Dermis microvascular lymphatic vessel endothelial cell (primary cell): ENCODE data around the gene RUVBL2. TPM values are rescaled to one million over a fixed set of nuclear protein-coding genes. Genes with fewer than 3 reads are reported as not detected.

Experiments
- DNase-seq, 2 donors: peaks; one replicate each; pipeline versions ENCODE4 v3.0.0 to v3.0.0-alpha.2; 2010; ENCODE audit warnings: low read depth in 2 of 2
- total RNA-seq: library from RNA; depleted of rRNA; stranded (reverse); fragments of >200 nt; gene quantifications from 2 replicates; pipeline ENCODE4 v1.2.1, GENCODE V29; 2014

RUVBL2 gene
- 139 and 197 TPM in 2 replicates for total RNA-seq

DNA sequence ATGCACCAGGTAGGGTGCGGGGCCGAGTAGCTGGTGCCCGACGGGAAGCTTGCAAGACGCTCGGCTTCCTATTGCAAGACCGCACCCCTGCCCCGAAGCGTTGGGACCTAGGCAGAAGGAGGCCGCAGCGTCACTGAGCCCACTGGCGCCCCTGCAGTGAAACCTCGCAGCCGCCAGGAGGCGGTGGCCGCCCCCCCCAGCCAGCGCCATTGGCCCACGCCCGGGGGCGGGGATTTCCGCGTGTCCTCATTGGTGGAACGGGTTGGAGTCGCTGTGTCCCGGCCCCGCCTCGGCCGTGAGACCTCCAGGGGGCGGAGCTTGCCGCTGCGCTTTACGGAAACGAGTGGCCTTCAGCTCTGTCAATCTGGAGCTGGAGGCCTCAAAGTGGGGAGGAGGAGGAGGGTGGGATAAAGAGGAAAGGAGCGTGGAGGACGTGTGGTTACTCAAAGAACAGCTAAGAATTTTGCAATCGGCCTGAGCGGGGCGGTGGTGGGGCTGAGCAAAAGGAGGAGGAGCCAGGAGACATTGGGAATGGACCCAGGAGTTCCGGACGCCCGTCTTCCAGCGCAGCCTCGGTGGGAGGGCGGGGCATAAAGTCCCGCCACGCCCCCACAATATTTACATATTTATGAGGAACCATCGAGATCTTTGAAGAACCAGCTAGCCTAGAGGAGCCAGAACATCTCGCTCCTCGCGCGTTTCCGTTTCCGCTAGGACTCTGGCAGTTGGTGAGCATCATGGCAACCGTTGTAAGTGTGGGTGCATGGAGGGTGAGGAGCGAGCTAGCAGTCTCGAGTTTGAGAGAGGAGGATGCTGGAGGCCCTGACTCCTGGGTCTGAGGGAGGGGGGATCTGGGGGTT lies at the start of gene RUVBL2, which contains the start of gene GYS1:
TSS of gene RUVBL2 (plus strand) at position 713 of the 860 bp plus-strand sequence. CDS start at position 738, 25 bp downstream.
TSS of gene GYS1 (minus strand) at position 135 of the 860 bp plus-strand sequence. CDS start 197 bp downstream, outside the sequence.
- peak; percentile 97 to 99 for DNase-seq

- DNase-seq: no peak
Observed at GRCh38 chr19:48945415-48945814, 48.3 kb upstream of the RUVBL2 start.

DNA sequence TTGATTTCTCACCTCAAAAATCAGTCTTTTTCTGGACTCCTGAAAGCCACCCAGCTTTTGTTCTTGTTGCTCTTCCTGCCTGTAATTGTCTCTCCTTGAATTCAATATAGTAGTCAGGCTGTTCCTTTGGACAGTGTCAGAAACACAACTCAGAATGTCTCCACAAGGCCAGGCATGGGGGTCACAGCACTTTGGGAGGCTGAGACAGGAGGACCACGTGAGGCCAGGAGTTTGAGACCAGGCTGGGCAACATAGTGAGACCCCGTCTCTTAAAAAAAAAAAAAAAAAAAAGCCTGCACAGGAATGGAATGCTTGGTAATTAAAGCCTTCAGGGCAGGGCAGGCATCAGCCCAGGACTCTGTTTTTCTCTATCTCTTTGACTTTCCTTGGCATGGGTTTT lies 47.9 kb upstream of the RUVBL2 start:
- DNase-seq: no peak

DNA sequence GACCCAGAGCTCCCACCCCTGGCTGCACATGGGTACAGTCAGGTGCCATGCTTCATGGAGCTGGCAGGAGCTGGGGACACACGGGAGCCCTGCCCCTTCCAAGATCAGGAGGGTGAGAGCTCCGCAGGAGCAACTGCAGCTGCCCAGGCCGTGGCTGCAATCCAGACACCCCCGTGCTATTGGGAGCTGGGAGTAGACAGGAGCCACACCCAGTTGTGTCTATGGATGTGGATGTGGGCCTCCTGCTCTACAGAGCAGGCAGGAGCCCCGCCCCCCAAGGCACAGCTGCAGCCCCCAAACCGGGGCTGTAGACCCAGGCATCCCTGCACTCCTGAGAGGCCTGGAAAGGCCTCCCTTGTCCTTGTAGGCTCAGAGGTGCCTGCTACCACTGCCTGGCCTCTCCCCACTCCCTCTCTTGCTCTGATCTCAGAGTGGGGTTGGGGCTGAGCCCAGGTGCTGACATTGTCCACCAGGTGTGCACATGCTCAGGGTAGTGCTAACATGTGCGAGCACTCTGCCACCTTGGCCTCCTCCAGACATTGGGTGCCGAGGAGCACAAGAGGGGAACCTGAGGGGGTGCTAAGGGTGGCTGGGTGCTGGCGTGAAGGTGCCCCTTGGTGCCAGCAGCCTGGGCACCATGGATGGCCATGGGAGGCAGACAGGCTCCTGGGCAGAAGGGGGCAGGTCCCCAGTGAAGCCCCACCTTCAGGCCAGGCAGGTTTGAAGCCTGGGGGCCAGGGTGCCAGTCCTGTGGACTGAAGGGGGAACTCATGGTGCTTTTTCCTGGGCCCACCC lies 47.0 kb upstream of the RUVBL2 start:
- no peak for DNase-seq

GRCh38 chr19:48947258-48947542 lies 46.5 kb upstream of the RUVBL2 start:
- DNase-seq: no peak

DNA sequence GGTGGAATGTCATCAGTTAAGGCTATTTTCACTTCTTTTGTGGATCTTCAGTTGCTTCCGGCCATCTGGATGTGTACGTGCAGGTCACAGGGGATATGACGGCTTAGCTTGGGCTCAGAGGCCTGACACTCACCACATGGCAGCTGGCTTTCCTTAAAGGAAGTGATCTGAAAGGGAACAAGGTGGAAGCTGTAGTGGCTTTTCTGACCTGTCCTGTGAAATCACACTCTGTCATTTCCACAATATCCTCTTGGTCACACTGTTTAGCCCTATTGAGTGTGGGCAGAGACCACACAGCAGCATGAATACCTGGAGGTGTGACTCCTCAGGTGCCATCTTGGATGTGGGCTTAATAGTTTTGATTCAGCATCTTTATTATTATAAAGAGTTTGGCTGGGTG lies 43.5 kb upstream of the RUVBL2 start:
- DNase-seq: peak; percentile 33 to 71

DNA sequence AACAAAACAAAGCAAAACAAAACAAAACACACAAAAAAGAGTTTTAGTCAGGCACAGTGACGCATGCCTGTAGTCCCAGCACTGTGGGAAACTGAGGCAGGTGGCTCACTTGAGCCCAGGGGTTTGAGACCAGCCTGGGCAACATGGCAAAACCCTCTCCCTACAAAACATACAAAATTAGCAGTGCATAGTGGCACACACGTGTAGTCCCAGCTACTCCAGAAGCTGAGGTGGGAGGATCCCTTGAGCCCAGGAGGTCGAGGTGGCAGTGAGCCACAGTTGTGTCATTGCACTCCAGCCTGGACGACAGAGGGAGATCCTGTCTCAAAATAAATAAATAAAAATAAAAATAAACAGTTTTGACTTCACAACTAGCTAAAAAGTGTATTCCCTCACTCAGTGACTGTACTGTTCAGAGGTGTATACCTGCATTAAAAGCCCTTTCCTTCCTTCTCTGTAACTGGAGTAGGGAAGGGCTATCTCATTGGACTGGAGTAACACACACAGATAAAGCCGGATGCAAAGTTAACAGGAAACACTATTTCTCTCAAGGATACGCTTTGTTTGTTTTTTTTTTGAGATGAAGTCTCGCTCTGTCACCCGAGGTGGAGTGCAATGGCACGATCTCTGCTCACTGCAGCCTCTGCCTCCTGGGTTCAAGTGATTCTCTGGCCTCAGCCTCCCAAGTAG lies 42.7 kb upstream of the RUVBL2 start:
- no peak for DNase-seq

- no peak for DNase-seq
Observed at GRCh38 chr19:48953141-48953540, 40.5 kb upstream of the RUVBL2 start.

GRCh38 chr19:48953990-48954594 lies 39.6 kb upstream of the RUVBL2 start:
- DNase-seq: no peak

DNA sequence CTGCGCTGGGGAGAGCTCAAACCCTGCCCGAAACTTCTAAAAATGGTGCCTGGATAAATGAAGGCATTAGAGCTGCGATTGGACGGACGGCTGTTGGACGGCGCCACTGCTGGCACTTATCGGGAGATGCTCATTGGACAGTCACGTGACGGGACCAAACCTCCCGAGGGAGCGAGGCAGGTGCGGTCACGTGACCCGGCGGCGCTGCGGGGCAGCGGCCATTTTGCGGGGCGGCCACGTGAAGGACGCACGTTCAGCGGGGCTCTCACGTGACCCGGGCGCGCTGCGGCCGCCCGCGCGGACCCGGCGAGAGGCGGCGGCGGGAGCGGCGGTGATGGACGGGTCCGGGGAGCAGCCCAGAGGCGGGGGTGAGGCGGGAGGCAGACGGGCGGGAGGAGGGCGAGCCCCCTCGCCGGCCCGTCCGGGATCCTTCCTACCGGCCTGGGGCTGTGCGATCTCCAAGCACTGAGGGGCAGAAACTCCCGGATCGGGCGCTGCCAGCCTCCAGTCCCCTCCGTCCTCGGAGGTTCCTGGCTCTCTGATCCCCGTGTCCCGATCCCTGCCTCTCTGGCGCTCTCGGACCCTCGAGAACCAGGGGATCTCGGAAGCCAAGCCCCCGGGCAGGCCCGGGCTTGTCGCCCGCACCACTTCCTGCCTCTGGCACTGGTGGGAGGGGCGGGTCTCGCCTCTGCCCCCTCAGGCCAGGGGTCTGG lies 38.9 kb upstream of the RUVBL2 start, which contains the start of gene BAX:
TSS of gene BAX (plus strand) at position 281 of the 713 bp plus-strand sequence. CDS start at position 335, 54 bp downstream.
- peak; percentile 94 to 96 for DNase-seq

DNA sequence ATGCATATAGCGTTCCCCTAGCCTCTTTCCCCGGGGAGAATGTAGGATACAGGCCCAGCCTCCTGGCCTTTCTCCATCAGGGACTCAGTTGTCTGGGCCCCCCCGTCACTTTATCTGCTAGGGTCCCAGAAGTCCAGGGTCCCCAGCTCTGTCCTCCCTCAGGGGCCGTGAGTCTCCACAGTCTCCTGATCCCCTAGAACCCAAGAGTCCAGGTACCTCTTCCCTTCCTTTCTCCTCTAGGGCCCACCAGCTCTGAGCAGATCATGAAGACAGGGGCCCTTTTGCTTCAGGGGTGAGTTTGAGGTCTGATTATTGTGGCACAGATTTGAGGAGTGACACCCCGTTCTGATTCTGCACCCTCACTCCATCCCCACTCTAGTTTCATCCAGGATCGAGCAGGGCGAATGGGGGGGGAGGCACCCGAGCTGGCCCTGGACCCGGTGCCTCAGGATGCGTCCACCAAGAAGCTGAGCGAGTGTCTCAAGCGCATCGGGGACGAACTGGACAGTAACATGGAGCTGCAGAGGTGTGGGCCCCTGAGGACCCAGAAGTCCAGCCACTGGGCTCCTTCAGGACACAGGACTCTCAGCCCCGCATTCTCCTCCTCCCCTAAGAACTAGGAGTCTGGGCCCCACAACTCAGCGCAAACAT lies 38.3 kb upstream of the RUVBL2 start:
- DNase-seq: no peak

DNA sequence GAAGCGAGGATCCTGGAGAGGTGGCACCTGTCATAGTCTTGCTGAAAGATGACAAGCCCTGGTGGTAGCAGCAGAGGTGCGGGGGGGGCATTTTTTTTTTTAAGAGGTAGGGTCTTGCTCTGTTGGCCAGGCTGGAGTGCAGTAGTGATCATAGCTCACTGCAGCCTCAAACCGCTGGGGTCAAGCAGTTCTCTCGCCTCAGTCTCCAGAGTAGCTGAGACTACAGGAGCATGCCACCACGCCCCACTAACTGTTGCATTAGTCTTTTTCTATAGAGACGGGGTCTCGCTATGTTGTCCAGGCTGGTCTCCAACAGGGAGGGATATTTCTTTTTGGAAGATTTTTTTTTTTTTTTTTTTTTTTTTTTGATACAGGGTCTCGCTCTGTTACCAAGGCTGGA lies 35.7 kb upstream of the RUVBL2 start:
- no peak for DNase-seq

GRCh38 chr19:48959341-48960239 lies 34.1 kb upstream of the RUVBL2 start:
- DNase-seq: no peak

DNA sequence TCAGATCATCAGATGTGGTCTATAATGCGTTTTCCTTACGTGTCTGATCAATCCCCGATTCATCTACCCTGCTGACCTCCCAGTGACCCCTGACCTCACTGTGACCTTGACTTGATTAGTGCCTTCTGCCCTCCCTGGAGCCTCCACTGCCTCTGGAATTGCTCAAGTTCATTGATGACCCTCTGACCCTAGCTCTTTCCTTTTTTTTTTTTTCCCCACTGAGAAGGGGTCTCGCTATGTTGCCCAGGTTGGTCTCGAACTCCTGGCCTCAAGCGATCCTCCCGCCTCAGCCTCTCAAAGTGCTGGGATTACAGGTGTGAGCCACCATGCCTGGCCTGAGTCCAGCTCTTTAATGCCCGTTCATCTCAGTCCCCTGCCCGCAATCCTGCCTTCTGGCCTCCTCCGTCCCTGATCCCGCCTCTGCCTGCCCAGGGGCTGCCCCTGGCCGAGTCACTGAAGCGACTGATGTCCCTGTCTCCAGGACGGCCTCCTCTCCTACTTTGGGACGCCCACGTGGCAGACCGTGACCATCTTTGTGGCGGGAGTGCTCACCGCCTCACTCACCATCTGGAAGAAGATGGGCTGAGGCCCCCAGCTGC lies 32.5 kb upstream of the RUVBL2 start:
- DNase-seq: no peak

- no peak for DNase-seq
Observed at GRCh38 chr19:48961673-48962028, 32.0 kb upstream of the RUVBL2 start.

GRCh38 chr19:48962029-48962848 lies 31.4 kb upstream of the RUVBL2 start:
- no peak for DNase-seq

DNA sequence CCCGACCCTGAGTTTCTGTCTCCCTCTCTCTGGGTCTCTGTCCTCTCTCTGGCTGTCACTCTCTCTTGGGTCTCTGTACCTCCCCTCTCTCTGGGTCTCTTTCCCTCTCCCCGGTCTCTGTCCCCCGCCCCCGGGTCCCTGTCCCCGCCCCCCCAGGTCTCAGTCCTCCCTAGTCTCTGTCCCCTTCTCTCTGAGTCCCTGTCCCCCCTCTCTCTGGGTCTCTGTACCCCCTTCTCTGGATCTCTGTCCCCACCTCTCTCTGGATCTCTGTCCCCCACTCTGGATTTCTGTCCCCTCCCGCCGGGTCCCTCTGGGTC lies 30.9 kb upstream of the RUVBL2 start:
- no peak for DNase-seq
